HEK293 (cell line): ENCODE results near the gene NOVA1.

Experiments used
- CTCF ChIA-PET: fragments of 350-600 bp; formaldehyde crosslinking; extraction: SDS; loops from one replicate; lab custom pipeline; 2021; ENCODE audit warnings: antibody characterized with exemption; lab: Yijun Ruan, JAX
- POLR2A ChIA-PET: fragments of 300-600 bp; formaldehyde crosslinking; extraction: SDS; loops from one replicate; lab custom pipeline; 2020; ENCODE audit warnings: antibody characterized with exemption, inconsistent platforms; lab: Yijun Ruan, JAX
- H3K27ac ChIP-seq: fragments of 200-500 bp; sonication (Bioruptor generic); 2 replicates; pipeline ENCODE4 v1.5.1; 2014; ENCODE audit warnings: low read depth, low read length, control low read depth, inconsistent platforms; ENCODE audit errors: extremely low read depth
- H3K36me3 ChIP-seq, 2 experiments: fragments of 200-500 bp in 1 of 2; sonication (Bioruptor generic) in 1 of 2; 1 replicate in 1 of 2; 2 replicates in 1 of 2; pipeline ENCODE4 v1.5.1; 2014 to 2017; ENCODE audit warnings: inconsistent platforms in 2 of 2, low read length in 2 of 2; ENCODE audit not compliant: control insufficient read depth in 2 of 2, insufficient read depth in 1 of 2
- H3K4me1 ChIP-seq: fragments of 200-500 bp; sonication (Bioruptor generic); 2 replicates; pipeline ENCODE4 v1.5.1; 2014; ENCODE audit warnings: mild to moderate bottlenecking, low read length, inconsistent platforms; ENCODE audit not compliant: control insufficient read depth, insufficient read depth
- H3K4me3 ChIP-seq: 2 replicates; pipeline ENCODE4 v1.5.1; 2011; ENCODE audit warnings: low read depth, mild to moderate bottlenecking, control low read depth, low read length, moderate library complexity
- H3K9me3 ChIP-seq: fragments of 200-500 bp; sonication (Bioruptor generic); 2 replicates; pipeline ENCODE4 v1.5.1; 2014; ENCODE audit warnings: low read depth, low read length, inconsistent platforms; ENCODE audit not compliant: control insufficient read depth, insufficient read depth
- GFI1B ChIP-seq: fragments of 450-650 bp; formaldehyde crosslinking; IDR thresholded peaks from 2 replicates; pipeline ENCODE4 v1.5.1; 2016; ENCODE audit warnings: missing biosample characterization, missing genetic modification characterization
- GLI4 ChIP-seq: fragments of 450-650 bp; formaldehyde crosslinking; IDR thresholded peaks from 2 replicates; pipeline ENCODE4 v1.5.1; 2016; ENCODE audit warnings: missing biosample characterization, missing genetic modification characterization
- GLIS1 ChIP-seq: fragments of 450-650 bp; formaldehyde crosslinking; IDR thresholded peaks from 2 replicates; pipeline ENCODE4 v1.5.1; 2016; ENCODE audit warnings: missing biosample characterization, missing genetic modification characterization
- HOXA7 ChIP-seq: sonication (generic); formaldehyde crosslinking; IDR thresholded peaks from 2 replicates; pipeline ENCODE4 v1.8.1; 2022; ENCODE audit warnings: missing genetic modification reagents, borderline replicate concordance
- MEIS1 ChIP-seq: sonication (generic); formaldehyde crosslinking; IDR thresholded peaks from 2 replicates; pipeline ENCODE4 v1.8.1; 2022; ENCODE audit warnings: missing genetic modification reagents, mild to moderate bottlenecking, borderline replicate concordance
- MYNN ChIP-seq: fragments of 450-650 bp; formaldehyde crosslinking; IDR thresholded peaks from 2 replicates; pipeline ENCODE4 v1.5.1; 2016; ENCODE audit warnings: missing biosample characterization, missing genetic modification characterization, borderline replicate concordance
- ZBTB21 ChIP-seq: fragments of 450-650 bp; formaldehyde crosslinking; IDR thresholded peaks from 2 replicates; pipeline ENCODE4 v1.5.1; 2017; ENCODE audit warnings: missing biosample characterization, missing genetic modification characterization
- ZNF155 ChIP-seq: fragments of 450-650 bp; formaldehyde crosslinking; IDR thresholded peaks from 2 replicates; pipeline ENCODE4 v1.5.1; 2016; ENCODE audit warnings: missing biosample characterization, missing genetic modification characterization
- ZNF16 ChIP-seq: fragments of 450-650 bp; formaldehyde crosslinking; IDR thresholded peaks from 2 replicates; pipeline ENCODE4 v1.5.1; 2016; ENCODE audit warnings: low read depth, missing biosample characterization, missing genetic modification characterization
- ZNF239 ChIP-seq: fragments of 450-650 bp; formaldehyde crosslinking; IDR thresholded peaks from 2 replicates; pipeline ENCODE4 v1.5.1; 2016; ENCODE audit warnings: missing biosample characterization, missing genetic modification characterization
- ZNF302 ChIP-seq: fragments of 450-650 bp; formaldehyde crosslinking; IDR thresholded peaks from 2 replicates; pipeline ENCODE4 v1.5.1; 2016; ENCODE audit warnings: missing biosample characterization, missing genetic modification characterization, low read depth
- ZNF416 ChIP-seq: fragments of 450-650 bp; formaldehyde crosslinking; IDR thresholded peaks from 2 replicates; pipeline ENCODE4 v1.5.1; 2016; ENCODE audit warnings: missing biosample characterization, missing genetic modification characterization
- ZNF521 ChIP-seq: fragments of 450-650 bp; formaldehyde crosslinking; IDR thresholded peaks from 2 replicates; pipeline ENCODE4 v1.5.1; 2017; ENCODE audit warnings: missing biosample characterization, mild to moderate bottlenecking, missing genetic modification characterization
- ZNF558 ChIP-seq: fragments of 450-650 bp; formaldehyde crosslinking; IDR thresholded peaks from 2 replicates; pipeline ENCODE4 v1.5.1; 2016; ENCODE audit warnings: missing biosample characterization, missing genetic modification characterization
- ZNF658 ChIP-seq: fragments of 450-650 bp; formaldehyde crosslinking; IDR thresholded peaks from 2 replicates; pipeline ENCODE4; 2016; ENCODE audit warnings: missing biosample characterization, missing genetic modification characterization
- ZNF837 ChIP-seq: fragments of 450-650 bp; formaldehyde crosslinking; IDR thresholded peaks from 2 replicates; pipeline ENCODE4 v1.5.1; 2016; ENCODE audit warnings: missing biosample characterization, missing genetic modification characterization
- TF ChIP-seq, protein P1 (sequence below): fragments of 450-650 bp; formaldehyde crosslinking; IDR thresholded peaks from 2 replicates; pipeline ENCODE4 v1.5.1; 2016; ENCODE audit warnings: missing biosample characterization, missing genetic modification characterization
- TF ChIP-seq, protein P2 (sequence below): fragments of 450-650 bp; formaldehyde crosslinking; IDR thresholded peaks from 2 replicates; pipeline ENCODE4 v1.5.1; 2016; ENCODE audit warnings: missing biosample characterization, missing genetic modification characterization
- TF ChIP-seq, protein P3 (sequence below): fragments of 450-650 bp; formaldehyde crosslinking; IDR thresholded peaks from 2 replicates; pipeline ENCODE4 v1.5.1; 2017; ENCODE audit warnings: missing biosample characterization, missing genetic modification characterization
- TF ChIP-seq, protein P4 (sequence below): fragments of 450-650 bp; formaldehyde crosslinking; IDR thresholded peaks from 2 replicates; pipeline ENCODE4 v1.5.0; 2017; ENCODE audit warnings: missing biosample characterization, missing genetic modification characterization, borderline replicate concordance
- TF ChIP-seq, protein P5 (sequence below): fragments of 450-650 bp; formaldehyde crosslinking; IDR thresholded peaks from 2 replicates; pipeline ENCODE4 v1.5.1; 2016; ENCODE audit warnings: missing biosample characterization, missing genetic modification characterization

NOVA1 gene

DNA sequence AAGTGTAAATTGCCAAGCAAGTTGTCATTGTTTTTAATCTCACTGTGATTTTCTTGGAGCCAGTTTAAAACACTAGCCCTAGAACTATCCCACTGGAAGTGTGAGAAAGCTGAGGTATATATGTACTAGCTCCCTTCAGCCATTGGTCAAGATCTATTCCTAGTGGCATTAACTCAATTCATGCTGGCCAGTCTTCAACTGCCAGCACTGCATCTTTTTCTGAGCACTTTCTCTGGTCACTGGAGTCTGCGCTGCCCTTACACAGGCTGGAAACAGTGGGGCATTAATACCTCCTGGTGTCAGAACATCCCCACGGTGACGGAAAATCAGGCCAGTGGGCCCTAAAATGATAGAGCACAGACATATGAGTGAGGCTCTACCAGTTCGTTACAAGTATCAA, 4.0 kb upstream of the NOVA1 start:
- H3K27ac ChIP-seq: no peak overlapping the region
- no peak overlapping the region for H3K4me3 ChIP-seq
- no peaks in the 10 kb centered on the region for H3K4me1 ChIP-seq
- H3K9me3 ChIP-seq: no peaks in the 10 kb centered on the region
- TF ChIP-seq ZNF521 (tag by site-specific recombination) (no peak), ZNF416 (tag by site-specific recombination) (no peak), ZNF837 (tag by site-specific recombination) (no peak), GFI1B (tag by site-specific recombination) (no peak), MEIS1 (CRISPR knock-in tag) (no peak), ZNF658 (no peak), GLIS1 (tag by site-specific recombination) (no peak), ZBTB21 (tag by site-specific recombination) (no peak), ZNF558 (no peak), MYNN (no peak)
- TF ChIP-seq, protein P1, sequence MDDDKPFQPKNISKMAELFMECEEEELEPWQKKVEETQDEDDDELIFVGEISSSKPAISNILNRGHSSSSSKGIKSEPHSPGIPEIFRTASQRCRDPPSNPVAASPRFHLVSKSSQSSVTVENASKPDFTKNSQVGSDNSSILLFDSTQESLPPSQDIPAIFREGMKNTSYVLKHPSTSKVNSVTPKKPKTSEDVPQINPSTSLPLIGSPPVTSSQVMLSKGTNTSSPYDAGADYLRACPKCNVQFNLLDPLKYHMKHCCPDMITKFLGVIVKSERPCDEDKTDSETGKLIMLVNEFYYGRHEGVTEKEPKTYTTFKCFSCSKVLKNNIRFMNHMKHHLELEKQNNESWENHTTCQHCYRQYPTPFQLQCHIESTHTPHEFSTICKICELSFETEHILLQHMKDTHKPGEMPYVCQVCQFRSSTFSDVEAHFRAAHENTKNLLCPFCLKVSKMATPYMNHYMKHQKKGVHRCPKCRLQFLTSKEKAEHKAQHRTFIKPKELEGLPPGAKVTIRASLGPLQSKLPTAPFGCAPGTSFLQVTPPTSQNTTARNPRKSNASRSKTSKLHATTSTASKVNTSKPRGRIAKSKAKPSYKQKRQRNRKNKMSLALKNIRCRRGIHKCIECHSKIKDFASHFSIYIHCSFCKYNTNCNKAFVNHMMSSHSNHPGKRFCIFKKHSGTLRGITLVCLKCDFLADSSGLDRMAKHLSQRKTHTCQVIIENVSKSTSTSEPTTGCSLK (tag by site-specific recombination): no peak
- TF ChIP-seq, protein P2, sequence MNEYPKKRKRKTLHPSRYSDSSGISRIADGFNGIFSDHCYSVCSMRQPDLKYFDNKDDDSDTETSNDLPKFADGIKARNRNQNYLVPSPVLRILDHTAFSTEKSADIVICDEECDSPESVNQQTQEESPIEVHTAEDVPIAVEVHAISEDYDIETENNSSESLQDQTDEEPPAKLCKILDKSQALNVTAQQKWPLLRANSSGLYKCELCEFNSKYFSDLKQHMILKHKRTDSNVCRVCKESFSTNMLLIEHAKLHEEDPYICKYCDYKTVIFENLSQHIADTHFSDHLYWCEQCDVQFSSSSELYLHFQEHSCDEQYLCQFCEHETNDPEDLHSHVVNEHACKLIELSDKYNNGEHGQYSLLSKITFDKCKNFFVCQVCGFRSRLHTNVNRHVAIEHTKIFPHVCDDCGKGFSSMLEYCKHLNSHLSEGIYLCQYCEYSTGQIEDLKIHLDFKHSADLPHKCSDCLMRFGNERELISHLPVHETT (tag by site-specific recombination): no peak
- TF ChIP-seq, protein P3, sequence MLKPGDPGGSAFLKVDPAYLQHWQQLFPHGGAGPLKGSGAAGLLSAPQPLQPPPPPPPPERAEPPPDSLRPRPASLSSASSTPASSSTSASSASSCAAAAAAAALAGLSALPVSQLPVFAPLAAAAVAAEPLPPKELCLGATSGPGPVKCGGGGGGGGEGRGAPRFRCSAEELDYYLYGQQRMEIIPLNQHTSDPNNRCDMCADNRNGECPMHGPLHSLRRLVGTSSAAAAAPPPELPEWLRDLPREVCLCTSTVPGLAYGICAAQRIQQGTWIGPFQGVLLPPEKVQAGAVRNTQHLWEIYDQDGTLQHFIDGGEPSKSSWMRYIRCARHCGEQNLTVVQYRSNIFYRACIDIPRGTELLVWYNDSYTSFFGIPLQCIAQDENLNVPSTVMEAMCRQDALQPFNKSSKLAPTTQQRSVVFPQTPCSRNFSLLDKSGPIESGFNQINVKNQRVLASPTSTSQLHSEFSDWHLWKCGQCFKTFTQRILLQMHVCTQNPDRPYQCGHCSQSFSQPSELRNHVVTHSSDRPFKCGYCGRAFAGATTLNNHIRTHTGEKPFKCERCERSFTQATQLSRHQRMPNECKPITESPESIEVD (tag by site-specific recombination): no peak
- ChIA-PET CTCF (no interaction called here), POLR2A (no interaction called here)
- no peaks in the 10 kb centered on the region for H3K36me3 ChIP-seq

DNA sequence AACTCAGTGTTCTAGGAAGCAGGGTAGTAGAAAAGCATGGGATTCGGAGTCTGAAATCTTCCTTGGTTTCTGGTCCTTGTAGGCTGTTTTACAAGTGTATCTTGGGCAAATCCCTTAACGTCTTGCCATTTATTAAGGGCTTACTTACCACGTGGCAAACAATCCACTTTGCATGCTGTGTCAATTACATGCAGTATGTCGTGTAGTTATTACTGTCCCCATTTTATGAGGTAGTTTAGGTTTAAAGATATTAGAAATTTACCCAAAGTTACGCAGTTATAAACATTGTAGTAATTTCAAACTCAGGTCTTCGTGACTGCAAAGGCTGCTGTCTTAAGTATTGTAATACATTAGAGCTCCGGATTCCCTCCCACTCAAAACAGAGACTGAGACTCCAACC, 1.5 kb upstream of the NOVA1 start:
- Histone ChIP-seq H3K27ac (no peak overlapping the region), H3K4me3 (no peak overlapping the region), H3K9me3 (no peaks in the 10 kb centered on the region), H3K4me1 (no peaks in the 10 kb centered on the region), H3K36me3 (no peaks in the 10 kb centered on the region)
- ChIA-PET POLR2A (no interaction called here), CTCF (no interaction called here)
- TF ChIP-seq ZNF521 (tag by site-specific recombination) (no peak), ZNF16 (tag by site-specific recombination) (no peak), HOXA7 (CRISPR knock-in tag) (no peak), GLI4 (tag by site-specific recombination) (no peak), ZNF239 (tag by site-specific recombination) (no peak), ZNF155 (no peak), ZNF302 (tag by site-specific recombination) (no peak)
- TF ChIP-seq, protein P4, sequence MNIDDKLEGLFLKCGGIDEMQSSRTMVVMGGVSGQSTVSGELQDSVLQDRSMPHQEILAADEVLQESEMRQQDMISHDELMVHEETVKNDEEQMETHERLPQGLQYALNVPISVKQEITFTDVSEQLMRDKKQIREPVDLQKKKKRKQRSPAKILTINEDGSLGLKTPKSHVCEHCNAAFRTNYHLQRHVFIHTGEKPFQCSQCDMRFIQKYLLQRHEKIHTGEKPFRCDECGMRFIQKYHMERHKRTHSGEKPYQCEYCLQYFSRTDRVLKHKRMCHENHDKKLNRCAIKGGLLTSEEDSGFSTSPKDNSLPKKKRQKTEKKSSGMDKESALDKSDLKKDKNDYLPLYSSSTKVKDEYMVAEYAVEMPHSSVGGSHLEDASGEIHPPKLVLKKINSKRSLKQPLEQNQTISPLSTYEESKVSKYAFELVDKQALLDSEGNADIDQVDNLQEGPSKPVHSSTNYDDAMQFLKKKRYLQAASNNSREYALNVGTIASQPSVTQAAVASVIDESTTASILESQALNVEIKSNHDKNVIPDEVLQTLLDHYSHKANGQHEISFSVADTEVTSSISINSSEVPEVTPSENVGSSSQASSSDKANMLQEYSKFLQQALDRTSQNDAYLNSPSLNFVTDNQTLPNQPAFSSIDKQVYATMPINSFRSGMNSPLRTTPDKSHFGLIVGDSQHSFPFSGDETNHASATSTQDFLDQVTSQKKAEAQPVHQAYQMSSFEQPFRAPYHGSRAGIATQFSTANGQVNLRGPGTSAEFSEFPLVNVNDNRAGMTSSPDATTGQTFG (tag by site-specific recombination): no peak
- TF ChIP-seq, protein P5, sequence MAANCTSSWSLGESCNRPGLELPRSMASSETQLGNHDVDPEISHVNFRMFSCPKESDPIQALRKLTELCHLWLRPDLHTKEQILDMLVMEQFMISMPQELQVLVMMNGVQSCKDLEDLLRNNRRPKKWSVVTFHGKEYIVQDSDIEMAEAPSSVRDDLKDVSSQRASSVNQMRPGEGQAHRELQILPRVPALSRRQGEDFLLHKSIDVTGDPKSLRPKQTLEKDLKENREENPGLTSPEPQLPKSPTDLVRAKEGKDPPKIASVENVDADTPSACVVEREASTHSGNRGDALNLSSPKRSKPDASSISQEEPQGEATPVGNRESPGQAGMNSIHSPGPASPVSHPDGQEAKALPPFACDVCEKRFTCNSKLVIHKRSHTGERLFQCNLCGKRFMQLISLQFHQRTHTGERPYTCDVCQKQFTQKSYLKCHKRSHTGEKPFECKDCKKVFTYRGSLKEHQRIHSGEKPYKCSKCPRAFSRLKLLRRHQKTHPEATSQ (tag by site-specific recombination): no peak
